ENCODE data around the gene ING4. TPM values are rescaled to one million over a fixed set of nuclear protein-coding genes. Genes with fewer than 3 reads are reported as not detected.

Gene ING4
- total and polyA plus RNA-seq, 8 donors, result 8.7 to 53.6 (median 38.6) TPM

DNA sequence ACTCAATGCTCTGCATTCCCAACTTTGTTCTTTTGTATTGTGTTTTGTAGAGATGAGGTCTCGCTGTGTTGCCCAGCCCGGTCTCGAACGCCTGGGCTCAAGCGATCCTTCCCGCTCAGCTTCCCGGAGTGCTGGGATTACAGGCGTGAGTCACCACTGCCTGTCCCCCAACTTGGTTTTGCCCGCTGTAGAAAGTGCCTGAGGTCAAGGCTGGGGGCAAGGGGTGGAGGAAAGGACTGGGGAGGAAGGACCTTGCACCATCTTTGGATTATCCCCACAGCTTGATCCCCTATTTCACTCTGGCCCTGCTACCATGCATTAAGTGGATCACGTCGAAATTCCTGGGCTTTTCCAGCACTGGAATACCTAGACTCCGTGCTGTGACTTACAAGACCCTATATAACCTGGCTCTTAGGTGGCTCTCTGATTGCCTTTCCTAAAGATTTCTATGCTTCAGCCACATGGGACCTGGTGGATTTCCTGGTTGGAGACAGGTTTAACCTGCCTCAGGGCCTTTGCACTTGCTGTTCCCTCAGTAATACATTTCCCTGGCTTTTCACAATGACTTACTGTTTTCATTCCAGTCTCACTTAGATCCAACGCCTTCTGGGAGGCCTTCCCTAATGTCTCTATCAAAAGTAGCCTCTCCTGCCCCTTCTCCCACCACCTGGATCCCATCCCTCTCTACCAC lies 38.3 kb upstream of the ING4 start:
- H3K27me3 ChIP-seq, result peaks cover 9 to 100% (median 62%) of the 10 kb centered on the region in 3 donors
- H3K36me3 ChIP-seq, result no peaks in the 10 kb centered on the region
- no peak for DNase-seq
- no peak overlapping the region for H3K27ac ChIP-seq
- intact Hi-C loops (cut with DNase I; ENCODE audit: low total_unique reads), result no loop called here
- no peaks in the 10 kb centered on the region for H3K9me3 ChIP-seq
- H3K4me3 ChIP-seq, result peak overlapping the region; percentile 46 to 68 (median 52)
- no peak for TF ChIP-seq POLR2AphosphoS5 (IDR thresholded peaks at IDR 0.05)
- no peak for TF ChIP-seq POLR2A (IDR thresholded peaks at IDR 0.05)
- TF ChIP-seq, protein P1, sequence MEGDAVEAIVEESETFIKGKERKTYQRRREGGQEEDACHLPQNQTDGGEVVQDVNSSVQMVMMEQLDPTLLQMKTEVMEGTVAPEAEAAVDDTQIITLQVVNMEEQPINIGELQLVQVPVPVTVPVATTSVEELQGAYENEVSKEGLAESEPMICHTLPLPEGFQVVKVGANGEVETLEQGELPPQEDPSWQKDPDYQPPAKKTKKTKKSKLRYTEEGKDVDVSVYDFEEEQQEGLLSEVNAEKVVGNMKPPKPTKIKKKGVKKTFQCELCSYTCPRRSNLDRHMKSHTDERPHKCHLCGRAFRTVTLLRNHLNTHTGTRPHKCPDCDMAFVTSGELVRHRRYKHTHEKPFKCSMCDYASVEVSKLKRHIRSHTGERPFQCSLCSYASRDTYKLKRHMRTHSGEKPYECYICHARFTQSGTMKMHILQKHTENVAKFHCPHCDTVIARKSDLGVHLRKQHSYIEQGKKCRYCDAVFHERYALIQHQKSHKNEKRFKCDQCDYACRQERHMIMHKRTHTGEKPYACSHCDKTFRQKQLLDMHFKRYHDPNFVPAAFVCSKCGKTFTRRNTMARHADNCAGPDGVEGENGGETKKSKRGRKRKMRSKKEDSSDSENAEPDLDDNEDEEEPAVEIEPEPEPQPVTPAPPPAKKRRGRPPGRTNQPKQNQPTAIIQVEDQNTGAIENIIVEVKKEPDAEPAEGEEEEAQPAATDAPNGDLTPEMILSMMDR (IDR thresholded peaks at IDR 0.05), result no peak
- TF ChIP-seq EP300 (IDR thresholded peaks at IDR 0.05), result no peak
- H3K4me1 ChIP-seq, result peaks cover 14 to 22% (median 18%) of the 10 kb centered on the region in 4 donors
- 25 to 31% (median 29%) methylated on average over 13 of the region's 13 CpGs for WGBS, 5 donors

DNA sequence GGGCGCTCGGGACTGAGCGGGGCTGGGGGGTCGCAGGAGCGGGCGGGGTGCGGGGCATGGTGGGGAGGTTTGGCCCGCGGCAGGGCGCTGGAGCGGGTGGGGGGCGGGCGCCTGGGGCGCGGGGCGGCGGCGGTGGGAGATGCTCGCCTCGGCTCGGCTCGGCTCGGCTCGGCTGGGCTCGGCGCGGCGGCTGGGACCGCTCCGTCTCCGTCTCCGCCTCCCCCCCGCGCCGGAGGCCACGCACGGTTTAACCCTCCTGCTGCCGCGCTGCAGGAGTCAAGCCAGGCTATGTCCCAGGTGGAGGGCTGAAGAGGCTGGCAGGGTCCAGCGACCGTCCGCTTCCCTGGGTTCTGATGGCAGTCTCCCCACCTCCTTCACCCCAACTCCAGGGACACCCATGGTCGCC lies 37.7 kb upstream of the ING4 start, which contains the start of gene PIANP:
Gene PIANP (minus strand): TSS at position 170 of the 406 bp plus-strand sequence. CDS start 2,754 bp downstream, outside the sequence.
- H3K27me3 ChIP-seq, result peaks cover 9 to 98% (median 62%) of the 10 kb centered on the region in 3 donors

DNA sequence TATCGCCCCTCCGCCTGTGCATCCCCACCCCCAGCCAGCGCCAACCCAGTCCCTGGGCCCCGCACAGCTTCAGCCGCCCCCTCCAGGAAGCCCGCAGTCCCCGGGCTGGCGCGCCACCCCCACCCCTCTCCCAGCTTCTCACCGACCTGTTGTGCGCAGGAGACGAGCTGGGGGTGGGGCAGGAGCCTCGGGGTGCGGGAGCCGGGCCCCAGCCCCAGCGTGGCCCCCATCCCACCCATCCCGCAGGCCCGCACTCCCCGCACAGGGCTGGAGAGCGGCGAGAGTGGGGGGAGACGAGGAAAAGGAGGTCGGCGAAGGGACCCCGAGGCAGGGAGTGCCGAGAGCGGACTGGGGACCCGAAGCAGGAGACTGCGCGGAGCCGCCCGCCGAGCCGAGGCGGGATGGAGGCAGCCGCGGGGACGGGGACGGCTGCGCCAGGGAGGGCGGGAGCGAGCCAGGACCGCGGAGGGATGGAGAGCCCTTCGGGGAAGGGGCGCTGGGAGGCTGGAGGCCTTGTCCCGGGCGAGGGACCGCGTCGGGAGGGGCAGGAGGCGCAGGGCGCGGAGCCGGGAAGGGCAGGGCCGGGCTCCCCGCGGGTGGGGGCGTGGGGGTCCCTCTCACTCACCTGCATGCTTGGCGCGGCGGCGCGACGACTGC lies 37.2 kb upstream of the ING4 start:
- H3K27ac ChIP-seq, result peak overlapping the region in 1 of 5 donors; percentile 16
- 0 to 2% (median 1%) methylated on average over 32 to 64 of the region's 65 CpGs for WGBS, 5 donors
- intact Hi-C loops (cut with DNase I; ENCODE audit: low total_unique reads), result no loop called here
- H3K36me3 ChIP-seq, result no peaks in the 10 kb centered on the region
- DNase-seq, result peak in 1 of 2 donors; percentile 60
- peak overlapping the region; percentile 46 to 68 (median 52) for H3K4me3 ChIP-seq
- H3K9me3 ChIP-seq, result no peaks in the 10 kb centered on the region
- TF ChIP-seq EP300 (IDR thresholded peaks at IDR 0.05), result no peak
- no peak for TF ChIP-seq POLR2A (IDR thresholded peaks at IDR 0.05)
- TF ChIP-seq, protein P1 (IDR thresholded peaks at IDR 0.05), result no peak
- TF ChIP-seq POLR2AphosphoS5 (IDR thresholded peaks at IDR 0.05), result no peak
- peaks cover 14 to 22% (median 18%) of the 10 kb centered on the region in 4 donors for H3K4me1 ChIP-seq
- peaks cover 9 to 98% (median 62%) of the 10 kb centered on the region in 3 donors for H3K27me3 ChIP-seq

More for the DNA sequence above, 37.7 kb upstream of the ING4 start, which contains the start of gene PIANP:
- intact Hi-C loops (cut with DNase I; ENCODE audit: low total_unique reads), result no loop called here
- no peak for TF ChIP-seq POLR2A (IDR thresholded peaks at IDR 0.05)
- no peaks in the 10 kb centered on the region for H3K36me3 ChIP-seq
- WGBS, 5 donors, result 0 to 2% (median 1%) methylated on average over 8 to 42 of the region's 43 CpGs
- H3K9me3 ChIP-seq, result no peaks in the 10 kb centered on the region
- peak within 1 kb of the TSS in 1 of 5 donors; percentile 16 for H3K27ac ChIP-seq
- peak; percentile 36 to 90 for DNase-seq
- peaks cover 14 to 22% (median 18%) of the 10 kb centered on the region in 4 donors for H3K4me1 ChIP-seq
- H3K4me3 ChIP-seq, result peak within 1 kb of the TSS; percentile 46 to 68 (median 52)

DNA sequence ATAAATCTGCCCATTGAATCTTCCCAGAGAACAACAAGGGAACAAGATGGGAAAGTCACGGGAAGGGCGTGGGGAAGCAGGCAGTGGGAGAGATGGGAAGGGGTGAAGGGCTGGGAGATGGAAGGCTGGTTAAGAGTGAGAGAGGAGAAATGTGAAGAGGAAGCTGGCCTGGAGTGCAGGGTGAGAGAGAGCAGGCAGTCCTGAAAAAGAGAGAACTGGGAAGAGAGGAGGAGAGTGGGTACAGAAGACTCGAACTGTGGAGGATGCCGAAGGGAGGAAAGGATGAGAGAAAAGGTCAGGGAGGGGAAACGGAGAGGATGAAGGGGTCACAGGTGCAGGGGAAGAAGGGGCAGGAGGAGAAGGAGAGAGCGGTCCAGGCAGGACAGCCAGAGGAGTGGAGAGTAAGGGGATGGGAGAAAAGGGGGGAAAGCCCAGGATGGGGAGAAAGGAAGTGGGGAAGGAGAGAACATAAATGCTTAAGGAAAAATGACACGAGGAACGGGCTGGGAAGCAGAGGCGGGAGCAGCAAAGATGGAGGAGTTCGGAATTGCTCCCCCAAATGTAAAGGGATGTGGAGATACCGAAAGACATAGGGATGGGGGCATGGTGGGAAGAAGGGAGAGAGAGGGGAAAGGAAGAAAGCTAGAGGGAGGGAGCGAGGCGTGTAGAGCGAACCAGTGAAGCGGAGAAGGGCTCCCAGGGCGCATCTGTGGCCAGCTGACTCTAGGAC lies 36.5 kb upstream of the ING4 start:
- WGBS, 5 donors, result 14 to 21% (median 18%) methylated on average over 16 of the region's 16 CpGs
- TF ChIP-seq POLR2A (IDR thresholded peaks at IDR 0.05), result no peak
- TF ChIP-seq, protein P1 (IDR thresholded peaks at IDR 0.05), result no peak
- no peak for TF ChIP-seq POLR2AphosphoS5 (IDR thresholded peaks at IDR 0.05)
- TF ChIP-seq EP300 (IDR thresholded peaks at IDR 0.05), result no peak

More for the DNA sequence above, 36.5 kb upstream of the ING4 start:
- H3K9me3 ChIP-seq, result no peaks in the 10 kb centered on the region
- DNase-seq, result no peak
- intact Hi-C loops (cut with DNase I; ENCODE audit: low total_unique reads), result no loop called here
- H3K36me3 ChIP-seq, result no peaks in the 10 kb centered on the region
- peaks cover 14 to 22% (median 18%) of the 10 kb centered on the region in 4 donors for H3K4me1 ChIP-seq
- H3K27ac ChIP-seq, result peak overlapping the region in 1 of 5 donors; percentile 16
- H3K27me3 ChIP-seq, result peaks cover 9 to 97% (median 62%) of the 10 kb centered on the region in 3 donors
- peak overlapping the region; percentile 46 to 68 (median 52) for H3K4me3 ChIP-seq

Measured in stomach (tissue), 9 donors.